Caco-2 (cell line): ENCODE measurements around the gene LRRN4. TPM values are rescaled to one million over a fixed set of nuclear protein-coding genes. Genes with fewer than 3 reads are reported as not detected.
A peak's percentile ranks its signal among the peaks of the same experiment; 100 is the strongest.

ENCODE experiments used
- BruUV-seq: library from RNA; stranded (reverse); fragments of 400-500 nt; replicated peaks from 2 replicates; lab custom pipeline; 2021; lab: Mats Ljungman, UMichigan
- CTCF ChIA-PET: fragments of 300-600 bp; sonication (Branson Sonifier 250); formaldehyde crosslinking; loops from one replicate; lab custom pipeline; 2022; ENCODE audit warnings: antibody characterized with exemption; lab: Charles Lee
- POLR2A ChIA-PET: fragments of 300-600 bp; sonication (Branson Sonifier 250); formaldehyde crosslinking; loops from one replicate; lab custom pipeline; 2022; ENCODE audit warnings: antibody characterized with exemption; lab: Charles Lee
- DNase-seq, 2 experiments: peaks; one replicate each; pipeline versions ENCODE4 v3.0.0 to v3.0.0-alpha.2; 2020 to 2022
- H3K27me3 ChIP-seq: replicated peaks from 2 replicates; pipeline ENCODE4 v1.6.0; 2011; ENCODE audit warnings: low read length; ENCODE audit not compliant: control insufficient read depth, insufficient read depth
- H3K36me3 ChIP-seq: 2 replicates; pipeline ENCODE4 v1.5.1; 2011; ENCODE audit warnings: low read length; ENCODE audit not compliant: control insufficient read depth, insufficient read depth
- H3K4me1 ChIP-seq: fragments of 250-450 bp; sonication (Bioruptor Pico); 2 replicates; pipeline ENCODE4 v1.5.1; 2020; ENCODE audit warnings: mild to moderate bottlenecking
- H3K4me3 ChIP-seq: 2 replicates; pipeline ENCODE4 v1.5.1; 2011; ENCODE audit warnings: low read depth, mild to moderate bottlenecking, control low read depth, low read length
- H3K9me3 ChIP-seq: fragments of 250-450 bp; sonication (Bioruptor Pico); 2 replicates; pipeline ENCODE4 v1.5.1; 2020; ENCODE audit warnings: mild to moderate bottlenecking, moderate library complexity
- H3K27ac Mint-ChIP-seq: one replicate; pipeline ENCODE4 v1.8.0; 2022; ENCODE audit warnings: mixed read lengths; ENCODE audit not compliant: unreplicated experiment
- H3K27me3 Mint-ChIP-seq: one replicate; pipeline ENCODE4 v1.8.0; 2022; ENCODE audit warnings: mixed read lengths; ENCODE audit not compliant: insufficient read depth, unreplicated experiment
- H3K36me3 Mint-ChIP-seq: one replicate; pipeline ENCODE4 v1.8.0; 2022; ENCODE audit warnings: mild to moderate bottlenecking, mixed read lengths; ENCODE audit not compliant: insufficient read depth, unreplicated experiment
- H3K4me1 Mint-ChIP-seq: one replicate; pipeline ENCODE4 v1.8.0; 2022; ENCODE audit warnings: low read depth, mixed read lengths; ENCODE audit not compliant: unreplicated experiment
- H3K4me3 Mint-ChIP-seq: one replicate; pipeline ENCODE4 v1.8.0; 2022; ENCODE audit warnings: mild to moderate bottlenecking, moderate library complexity, mixed read lengths; ENCODE audit not compliant: unreplicated experiment
- H3K9me3 Mint-ChIP-seq: one replicate; pipeline ENCODE4 v1.8.0; 2022; ENCODE audit warnings: mixed read lengths; ENCODE audit not compliant: unreplicated experiment
- intact Hi-C: fragments of 100-400 bp; cut with micrococcal nuclease; formaldehyde crosslinking; loops from one replicate; pipeline ENCODE4 v1.10.0; 2022; ENCODE audit not compliant: unreplicated experiment
- total RNA-seq: library from RNA; stranded (reverse); gene quantifications from 2 replicates; pipeline ENCODE4 v1.2.3, GENCODE V29; 2022
- TF ChIP-seq, protein P1 (sequence below), 2 experiments: fragments of 200-600 bp in 1 of 2; IDR thresholded peaks; 1 replicate in 1 of 2; 2 replicates in 1 of 2; pipeline versions ENCODE4 v1.5.1 to v1.8.0; 2011 to 2022; ENCODE audit warnings: antibody characterized with exemption in 1 of 2, control low read depth in 1 of 2, inconsistent platforms in 1 of 2, low read depth in 1 of 2, low read length in 1 of 2, mild to moderate bottlenecking in 1 of 2, moderate library complexity in 1 of 2; ENCODE audit not compliant: insufficient read depth in 1 of 2, severe bottlenecking in 1 of 2, unreplicated experiment in 1 of 2

The LRRN4 gene
- total RNA-seq, 1 experiment from 2014 or later: 17.9 TPM

DNA sequence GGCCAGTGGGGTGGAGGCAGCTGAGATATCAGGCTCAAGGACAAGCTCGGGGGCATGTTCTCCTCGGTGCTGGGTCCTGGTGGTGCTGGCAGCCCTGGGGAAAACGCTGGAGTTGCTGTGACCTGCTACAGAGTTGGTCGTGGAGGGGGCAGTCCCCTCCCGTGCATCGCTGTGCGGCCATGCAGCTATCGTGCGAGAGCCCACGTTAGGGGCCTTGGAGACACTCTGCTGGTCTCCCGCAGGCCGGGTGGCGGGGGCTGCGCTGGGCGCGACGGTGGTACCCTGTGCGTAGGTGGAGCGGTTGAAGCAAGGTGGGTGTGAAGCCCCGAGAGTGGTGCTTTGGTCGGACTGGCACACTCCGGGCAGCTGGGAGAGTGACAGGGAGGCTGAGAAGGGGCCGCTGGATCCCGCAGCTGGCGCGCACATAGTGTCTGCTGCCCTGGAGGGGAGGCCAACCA, 12.0 kb downstream of the LRRN4 start:
- H3K36me3 Mint-ChIP-seq: peaks cover 80% of the 10 kb centered on the region
- H3K36me3 ChIP-seq: no peaks in the 10 kb centered on the region; the same call in none of the 2 replicates
- CTCF ChIA-PET: no interaction called here

GRCh38 chr20:6040958-6041807, 12.7 kb downstream of the LRRN4 start:
- Mint-ChIP-seq H3K36me3 (peaks cover 86% of the 10 kb centered on the region), H3K9me3 (no peaks in the 10 kb centered on the region), H3K4me1 (no peaks in the 10 kb centered on the region), H3K27me3 (no peaks in the 10 kb centered on the region), H3K4me3 (no peak overlapping the region), H3K27ac (no peak overlapping the region)
- H3K9me3 ChIP-seq: no peaks in the 10 kb centered on the region
- no peaks in the 10 kb centered on the region for H3K4me1 ChIP-seq
- intact Hi-C loops: loop anchor here (5.0 kb wide), 1 partner anchor 36 kb away; no protein-coding TSS in a partner anchor
- H3K4me3 ChIP-seq: no peak overlapping the region
- BruUV-seq: no TSS peak
- ChIA-PET POLR2A (no interaction called here), CTCF (no interaction called here)
- DNase-seq: no peak
- H3K36me3 ChIP-seq: no peaks in the 10 kb centered on the region; the same call in none of the 2 replicates
- TF ChIP-seq, protein P1, sequence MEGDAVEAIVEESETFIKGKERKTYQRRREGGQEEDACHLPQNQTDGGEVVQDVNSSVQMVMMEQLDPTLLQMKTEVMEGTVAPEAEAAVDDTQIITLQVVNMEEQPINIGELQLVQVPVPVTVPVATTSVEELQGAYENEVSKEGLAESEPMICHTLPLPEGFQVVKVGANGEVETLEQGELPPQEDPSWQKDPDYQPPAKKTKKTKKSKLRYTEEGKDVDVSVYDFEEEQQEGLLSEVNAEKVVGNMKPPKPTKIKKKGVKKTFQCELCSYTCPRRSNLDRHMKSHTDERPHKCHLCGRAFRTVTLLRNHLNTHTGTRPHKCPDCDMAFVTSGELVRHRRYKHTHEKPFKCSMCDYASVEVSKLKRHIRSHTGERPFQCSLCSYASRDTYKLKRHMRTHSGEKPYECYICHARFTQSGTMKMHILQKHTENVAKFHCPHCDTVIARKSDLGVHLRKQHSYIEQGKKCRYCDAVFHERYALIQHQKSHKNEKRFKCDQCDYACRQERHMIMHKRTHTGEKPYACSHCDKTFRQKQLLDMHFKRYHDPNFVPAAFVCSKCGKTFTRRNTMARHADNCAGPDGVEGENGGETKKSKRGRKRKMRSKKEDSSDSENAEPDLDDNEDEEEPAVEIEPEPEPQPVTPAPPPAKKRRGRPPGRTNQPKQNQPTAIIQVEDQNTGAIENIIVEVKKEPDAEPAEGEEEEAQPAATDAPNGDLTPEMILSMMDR (IDR thresholded peaks at IDR 0.05; ENCODE audit: insufficient read depth in 1 of 2, low read depth in 1 of 2, low read length in 1 of 2, severe bottlenecking in 1 of 2, unreplicated experiment in 1 of 2): no peak
- no peaks in the 10 kb centered on the region for H3K27me3 ChIP-seq

More for the DNA sequence above, 12.0 kb downstream of the LRRN4 start:
- POLR2A ChIA-PET: no interaction called here
- H3K4me1 ChIP-seq: no peaks in the 10 kb centered on the region
- H3K4me1 Mint-ChIP-seq: no peaks in the 10 kb centered on the region
- H3K9me3 Mint-ChIP-seq: no peaks in the 10 kb centered on the region
- intact Hi-C loops: loop anchor here (5.0 kb wide), 1 partner anchor 35 kb away; no protein-coding TSS in a partner anchor
- H3K27ac Mint-ChIP-seq: peak overlapping the region; percentile 48
- H3K4me3 Mint-ChIP-seq: no peak overlapping the region
- BruUV-seq: no TSS peak
- H3K4me3 ChIP-seq: no peak overlapping the region
- TF ChIP-seq, protein P1 (IDR thresholded peaks at IDR 0.05; ENCODE audit: insufficient read depth in 1 of 2, low read depth in 1 of 2, low read length in 1 of 2, severe bottlenecking in 1 of 2, unreplicated experiment in 1 of 2): no peak
- no peaks in the 10 kb centered on the region for H3K27me3 ChIP-seq
- no peaks in the 10 kb centered on the region for H3K27me3 Mint-ChIP-seq
- no peaks in the 10 kb centered on the region for H3K9me3 ChIP-seq
- no peak for DNase-seq

DNA sequence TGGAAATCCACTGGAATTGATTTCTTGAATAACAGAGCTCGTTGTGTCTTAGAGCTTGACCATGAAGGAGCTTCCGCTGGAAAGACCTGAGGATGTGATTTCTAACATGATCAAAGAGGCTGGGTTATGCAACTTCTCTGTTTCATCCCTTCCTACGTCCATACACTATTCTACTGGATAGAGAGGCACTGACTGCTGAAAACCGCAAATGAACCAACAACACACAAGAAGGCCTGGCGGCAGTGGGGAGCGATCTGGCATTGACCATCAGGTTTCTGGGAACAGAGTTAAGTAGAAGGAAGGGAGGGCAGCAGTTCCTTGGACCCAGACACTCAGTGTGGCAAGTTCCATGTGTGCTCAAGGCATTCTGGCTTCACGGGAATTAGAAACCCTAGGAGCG, 13.3 kb downstream of the LRRN4 start:
- H3K4me1 Mint-ChIP-seq: no peaks in the 10 kb centered on the region
- Histone ChIP-seq H3K9me3 (no peaks in the 10 kb centered on the region), H3K4me1 (no peaks in the 10 kb centered on the region), H3K36me3 (no peaks in the 10 kb centered on the region; the same call in none of the 2 replicates), H3K27me3 (no peaks in the 10 kb centered on the region), H3K4me3 (no peak overlapping the region)
- POLR2A ChIA-PET: no interaction called here
- BruUV-seq: no TSS peak
- no peak for DNase-seq
- no peak overlapping the region for H3K27ac Mint-ChIP-seq
- peaks cover 92% of the 10 kb centered on the region for H3K36me3 Mint-ChIP-seq
- H3K27me3 Mint-ChIP-seq: no peaks in the 10 kb centered on the region
- intact Hi-C loops: loop anchor here (5.0 kb wide), 1 partner anchor 37 kb away; no protein-coding TSS in a partner anchor
- TF ChIP-seq, protein P1 (IDR thresholded peaks at IDR 0.05; ENCODE audit: insufficient read depth in 1 of 2, low read depth in 1 of 2, low read length in 1 of 2, severe bottlenecking in 1 of 2, unreplicated experiment in 1 of 2): no peak
- CTCF ChIA-PET: no interaction called here
- no peak overlapping the region for H3K4me3 Mint-ChIP-seq
- no peaks in the 10 kb centered on the region for H3K9me3 Mint-ChIP-seq
